T-cell (primary cell): ENCODE results near the gene TEKTIP1. TPM values are rescaled to one million over a fixed set of nuclear protein-coding genes. Genes with fewer than 3 reads are reported as not detected.
"Not testable (repeated sequence)": the region's sequence is repeated elsewhere in the genome, so short reads cannot be mapped to it uniquely, and the experiment has no call there.

Experiments
- ATAC-seq, 4 experiments: fragments of 200-7000 bp in 3 of 4; fragments of 150-1000 bp in 1 of 4; cut with Tn5 transposase; replicated peaks in 1 of 4; 1 replicate in 3 of 4; 2 replicates in 1 of 4; pipeline ENCODE4 v1.10.0; 2021; ENCODE audit warnings: moderate library complexity in 3 of 4, mild to moderate bottlenecking in 2 of 4, moderate number of reproducible peaks in 1 of 4
- CTCF ChIA-PET, 2 donors: fragments of 300-600 bp; sonication (Branson Sonifier 250); formaldehyde crosslinking; loops; one replicate each; lab custom pipeline; 2022; ENCODE audit warnings: antibody characterized with exemption in 2 of 2; lab: Charles Lee
- POLR2A ChIA-PET, 2 donors: fragments of 300-600 bp; sonication (Branson Sonifier 250); formaldehyde crosslinking; loops; one replicate each; lab custom pipeline; 2022; ENCODE audit warnings: antibody characterized with exemption in 2 of 2; lab: Charles Lee
- DNase-seq, 35 experiments: peaks; one replicate each; pipeline versions ENCODE4 v3.0.0 to v3.0.0-alpha.2; 2013 to 2023
- H3K27ac ChIP-seq: one replicate; pipeline ENCODE4 v1.5.1; 2013; ENCODE audit warnings: low read length
- H3K27me3 ChIP-seq, 2 experiments: replicated peaks in 1 of 2; 1 replicate in 1 of 2; 2 replicates in 1 of 2; pipeline versions ENCODE4 v1.6.1 to v1.7.0; 2013; ENCODE audit warnings: low read length in 1 of 2, mixed read lengths in 1 of 2; ENCODE audit not compliant: control insufficient read depth in 2 of 2, insufficient read depth in 2 of 2; ENCODE audit errors: extremely low read depth in 1 of 2
- H3K36me3 ChIP-seq, 2 donors: 1 replicate in 1 of 2; 2 replicates in 1 of 2; pipeline versions ENCODE4 v1.6.1 to v1.7.0; 2013; ENCODE audit warnings: low read length in 1 of 2; ENCODE audit not compliant: control insufficient read depth in 2 of 2, insufficient read depth in 1 of 2; ENCODE audit errors: extremely low read depth in 1 of 2
- H3K4me1 ChIP-seq, 2 experiments: 1 replicate in 1 of 2; 2 replicates in 1 of 2; pipeline versions ENCODE4 v1.6.1 to v1.7.0; 2013; ENCODE audit warnings: low read length in 2 of 2, mixed read lengths in 1 of 2; ENCODE audit not compliant: insufficient read depth in 2 of 2, control insufficient read depth in 1 of 2; ENCODE audit errors: extremely low read depth in 1 of 2
- H3K4me3 ChIP-seq, 2 donors: 1 replicate in 1 of 2; 2 replicates in 1 of 2; pipeline versions ENCODE4 v1.5.1 to v1.7.0; 2013; ENCODE audit warnings: mild to moderate bottlenecking in 2 of 2, low read length in 1 of 2, moderate library complexity in 1 of 2; ENCODE audit not compliant: control insufficient read depth in 1 of 2; ENCODE audit errors: extremely low read depth in 1 of 2
- H3K9me3 ChIP-seq: 2 replicates; pipeline ENCODE4 v1.7.0; 2013
- H3K27ac Mint-ChIP-seq, 2 donors: one replicate each; pipeline ENCODE4 v1.8.0; 2020 to 2021; ENCODE audit warnings: mild to moderate bottlenecking in 2 of 2, mixed read lengths in 2 of 2
- H3K27me3 Mint-ChIP-seq, 2 donors: one replicate each; pipeline ENCODE4 v1.8.0; 2021 to 2022; ENCODE audit warnings: mixed read lengths in 2 of 2
- H3K36me3 Mint-ChIP-seq: one replicate; pipeline ENCODE4 v1.8.0; 2021; ENCODE audit warnings: mixed read lengths
- H3K4me1 Mint-ChIP-seq, 3 donors: one replicate each; pipeline ENCODE4 v1.8.0; 2020 to 2022; ENCODE audit warnings: mixed read lengths in 3 of 3, mild to moderate bottlenecking in 1 of 3
- H3K4me3 Mint-ChIP-seq, 3 donors: one replicate each; pipeline ENCODE4 v1.8.0; 2020 to 2022; ENCODE audit warnings: mild to moderate bottlenecking in 3 of 3, mixed read lengths in 3 of 3, moderate library complexity in 3 of 3
- H3K9me3 Mint-ChIP-seq, 3 donors: one replicate each; pipeline ENCODE4 v1.8.0; 2020 to 2022; ENCODE audit warnings: mixed read lengths in 3 of 3
- WGBS: methylation state at CpG from one replicate; pipeline ENCODE4 v1.1.5; 2013; ENCODE audit warnings: missing lambda C conversion rate; ENCODE audit not compliant: insufficient coverage; 5-methylcytosine and 5-hydroxymethylcytosine counted together
- total RNA-seq, 35 experiments: library from RNA in 6 of 35; stranded (reverse) in 6 of 35; fragments of 120-200 nt in 1 of 35; gene quantifications; one replicate each; pipeline versions ENCODE4 v1.2.1 to v1.2.4 and lab custom pipeline; 2013 to 2026

TEKTIP1 gene
- total RNA-seq, 5 donors from 2014 or later (not counting 1 experiment from before 2014, with no cell fraction given) = 7.7 to 12.4 (median 10.3) TPM

DNA sequence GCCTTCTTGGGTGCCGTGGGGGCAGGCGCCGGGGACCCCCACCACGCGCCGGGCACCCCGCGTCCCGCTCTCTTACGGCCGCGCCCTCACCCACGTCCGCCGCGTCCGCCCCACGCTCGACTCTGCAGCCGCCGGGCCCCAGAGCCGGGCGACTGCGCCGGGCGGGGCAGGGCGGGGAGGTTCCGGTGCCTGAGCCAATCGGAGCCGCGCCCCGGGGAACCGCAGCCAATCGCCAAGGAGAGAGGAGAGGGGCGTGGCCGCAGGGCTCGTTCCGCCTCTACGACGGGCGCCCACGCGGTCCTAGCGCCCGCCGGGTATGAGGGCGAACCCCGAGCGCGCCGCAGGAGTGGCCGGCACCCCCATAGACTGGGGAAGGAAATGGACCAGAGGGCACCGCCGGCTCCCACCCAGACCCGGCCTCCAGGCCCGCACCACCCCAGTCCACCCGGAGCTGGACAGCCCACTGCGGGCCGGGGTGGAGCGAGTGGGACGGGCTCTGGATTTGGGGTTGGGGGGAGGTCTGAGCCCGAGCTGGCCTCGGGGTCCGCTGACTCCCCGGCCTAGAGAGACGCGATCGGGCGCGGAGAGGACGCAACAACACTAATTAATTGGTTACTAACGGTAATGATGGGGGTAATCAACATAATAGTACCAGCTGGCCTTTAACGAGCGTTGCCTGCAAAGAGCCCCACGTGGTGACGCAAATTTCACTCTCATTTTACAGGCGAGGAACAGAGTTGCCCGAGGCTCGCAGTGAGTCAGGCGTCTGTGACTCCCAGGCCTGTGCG is 18.7 kb downstream of the TEKTIP1 start, which contains the start of gene MFSD12:
Gene MFSD12 (minus strand): TSS at position 126 of the 788 bp plus-strand sequence. CDS start 183 bp downstream, outside the sequence.
- Histone ChIP-seq H3K4me3 (peak within 1 kb of the TSS; percentile 75 to 78), H3K27me3 (no peaks in the 10 kb centered on the region), H3K36me3 (no peaks in the 10 kb centered on the region), H3K9me3 (no peaks in the 10 kb centered on the region), H3K27ac (peak within 1 kb of the TSS; percentile 57), H3K4me1 (peaks cover 7 to 53% of the 10 kb centered on the region in 2 experiments)
- Mint-ChIP-seq H3K4me1 (peaks cover 35 to 40% (median 38%) of the 10 kb centered on the region in 3 donors), H3K4me3 (peak within 1 kb of the TSS; percentile 89 to 99 (median 98)), H3K36me3 (no peaks in the 10 kb centered on the region), H3K9me3 (no peaks in the 10 kb centered on the region), H3K27me3 (no peaks in the 10 kb centered on the region), H3K27ac (peak within 1 kb of the TSS; percentile 91 to 97)
- ChIA-PET POLR2A (no interaction called here), CTCF (interaction anchor here in 1 of 2 donors (0.6 to 1.1 kb wide), 2 partner anchors 13 to 417 kb away, joined by 4 read pairs; no protein-coding TSS in a partner anchor)
- ATAC-seq (peak; percentile 88 to 93 (median 92)), DNase-seq (peak; percentile 79 to 97 (median 91))
- WGBS = under 1% methylated on average over 48 of the region's 81 CpGs

DNA sequence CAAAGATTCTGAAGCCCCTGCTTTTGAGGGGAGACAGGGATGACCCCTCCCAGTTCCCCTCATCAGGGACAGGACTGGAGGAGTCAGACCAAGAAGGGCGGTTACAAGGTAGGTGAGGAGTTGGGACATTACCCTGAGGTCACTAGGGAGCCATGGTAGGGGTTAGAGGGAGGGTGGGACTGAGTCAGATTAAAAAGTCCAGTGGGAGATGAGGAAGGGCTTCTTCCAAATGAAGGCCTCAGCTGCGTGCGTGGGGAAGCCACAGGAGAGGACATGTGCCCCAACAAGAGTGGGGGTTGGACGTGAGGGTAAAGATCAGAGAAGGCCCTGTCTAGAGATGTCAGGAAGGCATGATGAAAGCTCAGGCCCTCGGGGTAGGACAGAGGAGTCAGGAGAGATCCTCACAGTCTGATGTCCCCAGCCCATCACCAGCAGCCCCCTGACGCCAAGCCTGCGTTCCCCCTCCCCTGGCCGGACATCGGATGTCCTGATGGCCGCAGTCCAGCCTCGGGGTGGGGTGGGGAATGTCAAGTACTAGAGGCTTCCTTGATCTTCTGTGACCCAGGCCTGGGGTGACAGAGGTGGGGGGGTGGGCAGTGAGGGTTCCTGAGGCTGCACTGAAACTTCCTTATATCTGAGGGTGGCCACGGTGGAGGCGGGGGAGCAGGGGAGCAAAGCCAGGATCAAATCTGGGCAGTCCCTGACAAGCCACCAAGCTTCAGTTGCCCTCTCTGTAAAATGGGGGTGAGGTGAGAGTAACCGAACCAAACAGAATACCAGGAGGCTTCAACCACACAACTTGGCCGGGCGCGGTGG is 24.9 kb downstream of the TEKTIP1 start:
- Mint-ChIP-seq H3K4me1 (no peaks in the 10 kb centered on the region), H3K27me3 (no peaks in the 10 kb centered on the region), H3K36me3 (no peaks in the 10 kb centered on the region), H3K9me3 (no peaks in the 10 kb centered on the region), H3K4me3 (no peak overlapping the region), H3K27ac (no peak overlapping the region)
- DNase-seq = no peak
- ATAC-seq = no peak
- ChIA-PET POLR2A (no interaction called here), CTCF (no interaction called here)
- Histone ChIP-seq H3K36me3 (no peaks in the 10 kb centered on the region), H3K9me3 (no peaks in the 10 kb centered on the region), H3K4me1 (no peaks in the 10 kb centered on the region), H3K27ac (no peak overlapping the region), H3K27me3 (no peaks in the 10 kb centered on the region), H3K4me3 (no peak overlapping the region)
- 80% methylated on average over 4 of the region's 17 CpGs for WGBS

DNA sequence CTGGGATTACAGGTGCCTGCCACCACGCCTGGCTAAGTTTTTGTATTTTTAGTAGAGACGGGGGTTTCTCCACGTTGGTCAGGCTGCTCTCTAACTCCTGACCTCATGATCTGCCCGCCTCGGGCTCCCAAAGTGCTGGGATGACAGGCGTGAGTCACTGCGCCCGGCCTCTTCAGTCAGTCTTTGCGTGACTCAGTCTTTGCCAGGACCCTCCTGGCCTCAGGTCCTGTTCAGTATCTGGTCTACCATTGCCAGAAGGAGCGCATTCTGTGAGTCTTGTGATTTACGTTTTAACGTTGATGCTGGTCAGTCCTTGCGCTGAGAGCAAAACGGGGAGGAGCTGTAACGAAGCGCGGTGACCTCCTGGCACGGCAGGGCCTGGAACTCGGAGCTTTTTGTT is 26.2 kb downstream of the TEKTIP1 start:
- Histone ChIP-seq H3K4me1 (no peaks in the 10 kb centered on the region), H3K4me3 (no peak overlapping the region), H3K9me3 (no peaks in the 10 kb centered on the region), H3K27me3 (no peaks in the 10 kb centered on the region), H3K36me3 (no peaks in the 10 kb centered on the region), H3K27ac (no peak overlapping the region)
- no peak overlapping the region for H3K27ac Mint-ChIP-seq
- POLR2A ChIA-PET = interaction anchor here in 1 of 2 donors (0.6 kb wide), 2 partner anchors 13 to 821 kb away, joined by 6 to 12 read pairs; no protein-coding TSS in a partner anchor
- DNase-seq (no peak), ATAC-seq (no peak)
- H3K4me3 Mint-ChIP-seq = no peak overlapping the region
- WGBS = 89% methylated on average over 19 of the region's 19 CpGs
- no peaks in the 10 kb centered on the region for H3K9me3 Mint-ChIP-seq
- CTCF ChIA-PET = no interaction called here
- no peaks in the 10 kb centered on the region for H3K4me1 Mint-ChIP-seq
- H3K36me3 Mint-ChIP-seq = no peaks in the 10 kb centered on the region
- H3K27me3 Mint-ChIP-seq = no peaks in the 10 kb centered on the region

DNA sequence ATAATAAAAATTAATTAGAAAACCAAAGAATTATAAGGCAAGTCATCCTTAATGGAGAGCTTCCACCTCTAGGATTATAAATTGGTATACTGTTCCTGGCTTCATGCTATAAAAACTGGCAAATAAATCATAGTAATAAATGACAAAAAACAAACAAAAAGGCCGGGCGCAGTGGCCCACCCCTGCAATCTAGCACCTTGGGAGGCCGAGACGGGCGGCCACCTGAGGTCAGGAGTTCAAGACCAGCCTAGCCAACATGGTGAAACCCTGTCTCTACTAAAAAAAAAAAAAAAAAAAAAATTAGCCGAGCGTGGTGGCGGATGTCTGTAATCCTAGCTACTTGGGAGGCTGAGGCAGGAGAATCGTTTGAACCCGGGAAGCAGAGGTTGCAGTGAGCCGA is 31.1 kb downstream of the TEKTIP1 start:
- H3K27me3 ChIP-seq = not testable (repeated sequence)
- ChIA-PET CTCF (interaction anchor here in 1 of 2 donors (0.7 kb wide), 1 partner anchor 180 kb away, joined by 3 read pairs; no protein-coding TSS in a partner anchor), POLR2A (interaction anchor here in 1 of 2 donors (0.6 kb wide), 2 partner anchors 381 to 1886 kb away, joined by 4 to 11 read pairs; no protein-coding TSS in a partner anchor)

DNA sequence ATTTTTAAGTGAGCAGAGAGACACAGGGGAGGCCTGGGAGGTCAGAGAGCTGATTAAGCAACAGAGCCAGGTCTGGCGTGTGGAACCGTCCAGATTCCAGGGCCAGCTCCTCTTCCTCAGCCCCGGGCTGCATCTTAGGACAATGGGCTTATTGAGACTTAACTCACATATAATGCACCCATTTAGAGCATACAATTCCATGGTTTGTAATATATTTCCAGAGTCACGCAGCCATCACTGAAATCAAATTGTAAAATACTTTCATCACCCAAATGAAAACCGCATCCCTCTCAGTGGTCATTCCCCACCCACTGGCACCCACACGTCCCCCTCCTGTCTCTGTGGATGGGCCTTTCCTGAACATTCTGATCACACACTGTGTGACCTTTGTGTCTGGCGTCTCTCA is 31.6 kb downstream of the TEKTIP1 start:
- no peaks in the 10 kb centered on the region for H3K9me3 Mint-ChIP-seq
- peaks cover 8% of the 10 kb centered on the region for H3K36me3 Mint-ChIP-seq
- H3K27ac Mint-ChIP-seq = peak overlapping the region in 1 of 2 donors; percentile 1
- H3K27me3 Mint-ChIP-seq = no peaks in the 10 kb centered on the region
- ChIA-PET POLR2A (no interaction called here), CTCF (no interaction called here)
- H3K36me3 ChIP-seq = peaks cover 3% of the 10 kb centered on the region in 2 donors
- DNase-seq (no peak), ATAC-seq (no peak)
- peaks cover 8 to 22% of the 10 kb centered on the region in 2 experiments for H3K4me1 ChIP-seq
- no peak overlapping the region for H3K4me3 ChIP-seq
- H3K27me3 ChIP-seq = no peaks in the 10 kb centered on the region
- H3K4me1 Mint-ChIP-seq = peaks cover 14 to 21% (median 18%) of the 10 kb centered on the region in 3 donors
- H3K9me3 ChIP-seq = no peaks in the 10 kb centered on the region
- WGBS = 95% methylated on average over 3 of the region's 7 CpGs
- H3K4me3 Mint-ChIP-seq = no peak overlapping the region
- H3K27ac ChIP-seq = no peak overlapping the region

More for the DNA sequence above, 31.1 kb downstream of the TEKTIP1 start:
- not testable (repeated sequence) for H3K36me3 ChIP-seq, H3K27me3 Mint-ChIP-seq, H3K9me3 Mint-ChIP-seq, H3K27ac Mint-ChIP-seq, H3K9me3 ChIP-seq, H3K4me3 ChIP-seq, H3K36me3 Mint-ChIP-seq, H3K27ac ChIP-seq, ATAC-seq, H3K4me3 Mint-ChIP-seq, DNase-seq
- WGBS = 100% methylated on average over 4 of the region's 11 CpGs
- peaks cover 11 to 17% (median 12%) of the 10 kb centered on the region in 3 donors for H3K4me1 Mint-ChIP-seq
- H3K4me1 ChIP-seq = peaks cover 8 to 22% of the 10 kb centered on the region in 2 experiments
